Gastroesophageal sphincter (tissue), 4 donors: ENCODE results near the gene VAPB. TPM values are rescaled to one million over a fixed set of nuclear protein-coding genes. Genes with fewer than 3 reads are reported as not detected.

Experiments used
- ATAC-seq: fragments of 150-250 bp; one replicate; pipeline ENCODE4 v1.9.1; 2016; ENCODE audit warnings: mild to moderate bottlenecking, moderate library complexity
- H3K27ac ChIP-seq, 4 donors: fragments of 200-600 bp; sonication (generic) in 3 of 4; 1 replicate in 3 of 4; 2 replicates in 1 of 4; pipeline ENCODE4 v1.5.1; 2016 to 2019
- H3K27me3 ChIP-seq: fragments of 200-600 bp; sonication (generic); one replicate; pipeline ENCODE4 v1.5.1; 2019
- H3K36me3 ChIP-seq, 2 donors: fragments of 200-600 bp; sonication (generic); one replicate each; pipeline ENCODE4 v1.5.1; 2019; ENCODE audit warnings: control low read depth in 1 of 2
- H3K4me1 ChIP-seq, 3 donors: fragments of 200-600 bp; sonication (generic); 1 replicate in 2 of 3; 2 replicates in 1 of 3; pipeline ENCODE4 v1.5.1; 2016 to 2019; ENCODE audit warnings: control low read depth in 2 of 3
- H3K4me3 ChIP-seq, 2 donors: fragments of 200-600 bp; sonication (generic); one replicate each; pipeline ENCODE4 v1.5.1; 2019; ENCODE audit warnings: mild to moderate bottlenecking in 1 of 2, moderate library complexity in 1 of 2
- H3K9me3 ChIP-seq, 3 donors: fragments of 200-600 bp; sonication (generic); one replicate each; pipeline ENCODE4 v1.5.1; 2017 to 2019; ENCODE audit warnings: control low read depth in 2 of 3
- CTCF ChIP-seq, 4 experiments: fragments of 200-600 bp in 2 of 4; fragments of 450-650 bp in 2 of 4; sonication (generic) in 1 of 4; IDR thresholded peaks; one replicate each; pipeline ENCODE4 v1.5.1; 2017 to 2019; ENCODE audit warnings: antibody characterized with exemption in 4 of 4, mild to moderate bottlenecking in 2 of 4, moderate library complexity in 2 of 4
- EP300 ChIP-seq: sonication (generic); formaldehyde crosslinking; IDR thresholded peaks from one replicate; pipeline ENCODE4 v1.6.1; 2017; ENCODE audit warnings: antibody characterized with exemption, mild to moderate bottlenecking
- POLR2A ChIP-seq, 2 donors: fragments of 450-650 bp; IDR thresholded peaks; one replicate each; pipeline ENCODE4 v1.6.1; 2017; ENCODE audit warnings: antibody characterized with exemption in 2 of 2, mild to moderate bottlenecking in 2 of 2, moderate library complexity in 1 of 2
- POLR2AphosphoS5 ChIP-seq: sonication (generic); formaldehyde crosslinking; IDR thresholded peaks from one replicate; pipeline ENCODE4 v1.6.1; 2017; ENCODE audit warnings: antibody characterized with exemption
- WGBS, 2 donors: methylation state at CpG; one replicate each; pipeline ENCODE4 v1.1.5; 2018; ENCODE audit warnings: low coverage in 1 of 2; 5-methylcytosine and 5-hydroxymethylcytosine counted together
- total RNA-seq, 4 donors: library from RNA; depleted of rRNA; stranded (reverse); fragments of >200 nt; gene quantifications; one replicate each; pipeline ENCODE4 v1.1.0, GENCODE V29; 2016

VAPB gene
- total RNA-seq, 4 donors from 2014 or later = 30.4 to 43.1 (median 35.9) TPM

GRCh38 chr20:58440021-58440767 is 51.2 kb downstream of the VAPB start:
- H3K4me1 ChIP-seq = peaks cover 0 to 14% (median 0%) of the 10 kb centered on the region in 3 donors
- 74 to 84% methylated on average over 3 to 5 of the region's 5 CpGs for WGBS, 2 donors
- H3K27me3 ChIP-seq = no peaks in the 10 kb centered on the region
- H3K27ac ChIP-seq = peak overlapping the region in 1 of 4 donors; percentile 2
- no peak overlapping the region for H3K4me3 ChIP-seq
- no peaks in the 10 kb centered on the region for H3K9me3 ChIP-seq
- TF ChIP-seq POLR2A (IDR thresholded peaks at IDR 0.05) (no peak), POLR2AphosphoS5 (no peak), CTCF (IDR thresholded peaks at IDR 0.05) (no peak), EP300 (no peak)
- peak; percentile 46 for ATAC-seq
- peaks cover 0 to 62% of the 10 kb centered on the region in 2 donors for H3K36me3 ChIP-seq

GRCh38 chr20:58441723-58442122 is 52.7 kb downstream of the VAPB start:
- Histone ChIP-seq H3K27me3 (no peaks in the 10 kb centered on the region), H3K4me1 (peaks cover 0 to 14% (median 0%) of the 10 kb centered on the region in 3 donors), H3K9me3 (no peaks in the 10 kb centered on the region), H3K36me3 (peaks cover 0 to 76% of the 10 kb centered on the region in 2 donors), H3K4me3 (no peak overlapping the region), H3K27ac (no peak overlapping the region)
- TF ChIP-seq POLR2AphosphoS5 (no peak), POLR2A (IDR thresholded peaks at IDR 0.05) (no peak), EP300 (no peak), CTCF (IDR thresholded peaks at IDR 0.05) (no peak)
- ATAC-seq = no peak

- no peak overlapping the region for H3K27ac ChIP-seq
- H3K4me1 ChIP-seq = peaks cover 0 to 12% (median 3%) of the 10 kb centered on the region in 3 donors
- ATAC-seq = no peak
- H3K36me3 ChIP-seq = peaks cover 0 to 76% of the 10 kb centered on the region in 2 donors
- H3K9me3 ChIP-seq = no peaks in the 10 kb centered on the region
- TF ChIP-seq CTCF (IDR thresholded peaks at IDR 0.05) (no peak), POLR2A (IDR thresholded peaks at IDR 0.05) (no peak), EP300 (no peak), POLR2AphosphoS5 (no peak)
- 92% methylated on average over 4 to 5 of the region's 5 CpGs for WGBS, 2 donors
- H3K27me3 ChIP-seq = no peaks in the 10 kb centered on the region
- H3K4me3 ChIP-seq = no peak overlapping the region
Measured at GRCh38 chr20:58444746-58445255, 55.8 kb downstream of the VAPB start.

GRCh38 chr20:58446264-58446959 is 57.4 kb downstream of the VAPB start:
- peaks cover 0 to 10% (median 3%) of the 10 kb centered on the region in 3 donors for H3K4me1 ChIP-seq
- no peak for ATAC-seq
- 50 to 85% methylated on average over 2 to 6 of the region's 6 CpGs for WGBS, 2 donors
- no peak overlapping the region for H3K4me3 ChIP-seq
- H3K27ac ChIP-seq = no peak overlapping the region
- TF ChIP-seq POLR2A (IDR thresholded peaks at IDR 0.05) (no peak), EP300 (no peak), CTCF (IDR thresholded peaks at IDR 0.05) (no peak), POLR2AphosphoS5 (no peak)
- H3K27me3 ChIP-seq = no peaks in the 10 kb centered on the region
- no peaks in the 10 kb centered on the region for H3K9me3 ChIP-seq
- H3K36me3 ChIP-seq = peaks cover 0 to 66% of the 10 kb centered on the region in 2 donors
